GM19372 (cell line): ENCODE data around the gene PAF1.
A peak's percentile ranks its signal among the peaks of the same experiment; 100 is the strongest.

Experiments used
- ATAC-seq: cut with Tn5 transposase; IDR thresholded peaks from one replicate; pipeline ENCODE4 v1.9.1; 2021; ENCODE audit warnings: mild to moderate bottlenecking, low read depth, moderate library complexity; ENCODE audit not compliant: unreplicated experiment

PAF1 gene

DNA sequence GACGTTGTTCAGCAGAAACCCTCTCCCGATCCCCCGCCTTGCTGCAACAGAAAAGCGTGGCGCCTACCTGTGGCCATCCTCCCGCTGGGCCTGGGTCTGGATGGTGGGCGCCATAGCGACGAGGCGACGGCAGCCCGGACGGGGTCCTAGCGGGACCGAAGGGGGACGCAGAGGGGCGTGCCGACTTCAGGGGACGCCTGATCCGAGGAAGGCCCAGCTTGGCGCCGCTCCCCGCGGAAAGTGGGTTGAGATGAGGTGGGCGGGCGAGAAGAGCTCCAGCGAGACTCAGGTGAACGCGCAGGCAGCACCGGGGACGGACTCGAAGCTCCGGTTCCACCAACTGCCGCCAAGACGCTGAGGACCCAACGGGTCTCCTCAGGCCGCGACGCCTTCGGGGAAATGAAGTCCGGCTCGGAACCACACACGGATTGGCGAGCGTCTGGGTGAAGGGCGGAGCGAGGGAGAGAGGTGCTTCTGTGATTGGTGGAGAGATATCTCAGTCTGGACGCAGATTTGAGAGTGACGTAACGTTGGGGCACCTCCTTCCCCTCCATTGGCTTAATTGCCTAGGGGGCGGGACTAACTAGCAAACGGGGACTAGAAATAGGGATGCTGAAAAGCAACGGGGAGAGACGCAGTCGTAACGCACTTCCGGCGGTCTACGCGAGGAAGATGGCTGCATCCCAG, at the start of gene PAF1, which contains the start of gene MED29:
Gene PAF1 (minus strand): TSS at position 356 of the 687 bp plus-strand sequence. CDS start 242 bp downstream, at position 114.
Gene MED29 (plus strand): TSS at position 628 of the 687 bp plus-strand sequence. CDS start 45 bp downstream, at position 673.
- peak; percentile 86 for ATAC-seq

GRCh38 chr19:39438270-39438934, 47.5 kb upstream of the PAF1 start:
- no peak for ATAC-seq

DNA sequence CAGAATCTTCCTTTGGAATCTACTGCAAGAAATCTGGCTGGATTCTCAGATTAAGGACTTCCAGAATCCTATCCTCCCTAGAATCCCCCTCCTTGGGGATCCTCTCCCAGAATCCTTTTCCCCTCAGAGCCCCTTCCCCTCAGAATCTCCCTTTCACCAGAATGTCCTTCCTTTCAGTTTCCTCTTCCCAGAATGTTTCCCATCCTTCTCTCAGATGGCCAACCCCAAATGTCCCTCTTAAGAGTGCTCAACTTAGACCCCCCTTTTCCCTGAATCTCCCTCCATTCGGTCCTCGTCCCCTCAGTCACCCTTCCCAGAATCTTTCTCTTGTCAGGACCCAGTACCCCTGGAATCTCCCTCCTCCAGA, 45.4 kb upstream of the PAF1 start:
- no peak for ATAC-seq

GRCh38 chr19:39435499-39436349, 44.8 kb upstream of the PAF1 start, which contains the start of gene RPS16:
RPS16 (minus strand) TSS chr19:39435949; CDS start chr19:39435895, 54 bp downstream.
- ATAC-seq, result peak; percentile 84

DNA sequence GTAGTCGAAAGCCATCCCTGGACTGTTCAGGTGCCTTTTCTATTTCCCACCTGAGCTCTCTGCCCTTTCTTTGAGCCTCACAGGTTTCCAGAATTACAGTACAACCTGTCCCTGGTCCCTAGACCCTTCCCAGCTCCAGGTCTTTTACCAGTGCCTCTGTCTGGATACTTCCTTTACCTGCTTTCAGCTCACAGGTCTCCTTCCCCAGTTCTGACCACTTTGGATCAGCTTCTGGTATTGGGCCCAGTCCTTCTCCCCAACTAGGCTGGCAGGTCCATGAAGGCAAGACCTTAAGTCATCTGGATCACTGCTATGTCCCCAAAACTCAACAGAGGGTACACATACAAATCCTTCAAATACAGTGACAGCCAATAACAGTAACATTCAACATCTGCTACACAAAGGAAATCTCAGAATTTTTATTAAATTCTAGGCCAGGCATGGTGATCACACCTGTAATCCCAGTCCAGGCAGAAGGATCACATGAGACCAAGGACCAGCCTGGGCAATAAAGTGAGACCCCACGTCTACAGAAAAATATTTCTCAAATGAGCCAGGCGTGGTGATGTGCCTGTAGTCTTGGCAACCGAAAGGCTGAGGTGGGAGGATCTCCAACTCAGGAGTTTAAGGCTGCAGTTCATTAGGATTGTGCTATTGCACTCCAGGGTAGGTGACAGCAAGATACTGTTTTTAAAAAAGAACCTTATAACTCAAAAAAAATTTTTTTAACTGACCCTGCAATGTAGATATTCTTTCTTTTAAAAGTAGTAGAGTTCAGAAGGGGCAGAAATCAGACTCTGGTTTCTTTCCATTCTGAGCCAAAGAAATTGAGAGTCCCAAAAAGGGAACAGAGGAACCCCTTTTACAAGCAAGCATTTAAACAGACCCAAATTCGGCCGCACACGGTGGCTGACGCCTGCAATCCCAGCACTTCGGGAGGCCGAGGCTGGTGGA, 43.5 kb upstream of the PAF1 start:
- ATAC-seq, result no peak

DNA sequence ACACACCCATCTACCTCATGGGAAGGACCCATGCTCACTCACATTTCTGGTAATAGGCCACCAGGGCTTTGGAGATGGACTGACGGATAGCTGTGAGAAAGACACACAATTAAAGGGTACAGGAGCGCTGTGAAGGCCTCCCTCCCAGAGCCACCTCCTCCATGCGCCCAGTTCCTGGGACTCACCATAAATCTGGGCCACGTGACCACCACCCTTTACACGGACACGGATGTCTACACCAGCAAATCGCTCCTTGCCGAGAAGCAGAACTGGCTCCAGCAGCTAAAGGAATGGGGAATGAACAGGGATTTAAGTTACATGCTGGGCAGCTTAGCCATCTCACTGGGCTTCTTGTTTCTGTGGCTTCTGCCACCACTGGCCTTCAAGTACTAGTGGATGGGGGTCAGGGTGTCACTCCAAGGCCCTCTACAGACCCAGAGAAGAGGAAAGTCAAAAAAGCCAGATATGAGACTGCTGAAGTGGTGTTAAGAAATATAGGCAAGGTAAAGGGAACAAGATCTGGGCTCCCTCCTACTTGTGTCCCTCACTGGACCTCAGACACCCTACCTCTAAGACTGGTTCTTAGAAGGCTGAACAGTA, 42.7 kb upstream of the PAF1 start:
- ATAC-seq, result no peak

- ATAC-seq, result no peak
These were observed 41.7 kb upstream of the PAF1 start for GRCh38 chr19:39432677-39433025.

DNA sequence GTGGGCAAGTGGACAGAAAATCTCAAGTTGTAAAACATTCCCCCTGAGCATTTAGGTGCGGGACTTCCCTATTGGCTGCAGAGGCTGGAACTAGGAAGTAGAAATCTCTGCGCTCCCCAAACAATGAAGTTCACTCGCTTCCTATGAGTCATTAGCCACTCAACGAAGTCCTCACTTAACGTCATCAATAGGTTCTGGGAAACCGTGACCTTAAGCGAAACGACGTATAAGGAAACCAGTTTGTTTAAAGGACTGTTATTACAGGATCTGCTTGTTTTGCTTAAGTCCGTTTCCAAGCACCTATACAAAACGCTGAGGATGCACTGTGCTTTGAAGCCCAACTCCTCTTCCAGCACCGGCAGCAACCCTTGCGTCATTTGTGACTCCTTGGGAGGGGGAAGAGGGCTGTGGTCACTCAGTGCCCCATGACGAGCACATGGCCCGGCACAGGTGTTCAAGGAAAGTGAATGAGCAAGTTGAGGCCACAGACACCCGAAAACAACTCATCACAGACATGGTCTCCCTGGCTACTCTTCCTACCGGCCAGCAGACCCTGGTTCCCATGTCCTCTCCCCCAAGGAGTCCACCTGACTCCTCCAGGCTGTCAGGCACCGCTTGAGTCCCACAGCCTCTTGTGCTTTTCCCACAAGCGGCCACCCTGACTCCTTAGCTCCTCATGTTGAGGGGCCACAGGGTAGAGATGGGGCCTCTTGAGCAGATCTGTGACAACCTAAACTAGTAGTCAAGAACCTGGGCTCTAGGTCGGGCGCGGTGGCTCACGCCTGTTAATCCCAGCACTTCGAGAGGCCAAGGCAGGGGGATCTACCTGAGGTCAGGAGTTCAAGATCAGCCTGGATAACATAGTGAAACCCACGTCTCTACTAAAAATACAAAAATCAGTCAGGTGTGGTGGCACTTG, 40.0 kb upstream of the PAF1 start:
- no peak for ATAC-seq

- ATAC-seq, result no peak
These were observed 37.6 kb upstream of the PAF1 start for GRCh38 chr19:39428283-39429112.

DNA sequence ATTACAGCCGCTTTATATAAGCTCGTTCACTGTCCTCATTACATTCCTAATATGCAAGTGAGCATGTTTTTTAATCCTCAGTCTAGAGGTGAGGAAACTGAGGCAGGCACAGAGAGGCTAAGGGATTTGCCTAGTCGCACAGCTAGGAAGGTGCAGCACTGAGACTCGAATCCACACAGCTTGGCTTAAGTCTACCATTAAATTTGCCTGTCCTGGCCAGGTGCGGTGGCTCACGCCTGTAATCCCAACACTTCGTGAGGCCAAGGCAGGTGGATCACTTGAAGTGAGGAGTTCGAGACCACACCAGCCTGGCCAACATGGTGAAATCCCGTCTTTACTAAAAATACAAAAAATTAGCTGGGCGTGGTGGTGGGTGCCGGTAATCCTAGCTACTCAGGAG, 36.8 kb upstream of the PAF1 start:
- ATAC-seq, result no peak

GRCh38 chr19:39426170-39426569, 35.3 kb upstream of the PAF1 start:
- no peak for ATAC-seq

GRCh38 chr19:39425744-39426143, 34.8 kb upstream of the PAF1 start:
- ATAC-seq, result no peak

- no peak for ATAC-seq
These were observed 34.0 kb upstream of the PAF1 start for GRCh38 chr19:39424934-39425333.

GRCh38 chr19:39423258-39424086, 32.6 kb upstream of the PAF1 start:
- no peak for ATAC-seq

GRCh38 chr19:39422020-39422419, 31.1 kb upstream of the PAF1 start:
- ATAC-seq, result no peak

GRCh38 chr19:39420769-39421168, 29.9 kb upstream of the PAF1 start:
- no peak for ATAC-seq

DNA sequence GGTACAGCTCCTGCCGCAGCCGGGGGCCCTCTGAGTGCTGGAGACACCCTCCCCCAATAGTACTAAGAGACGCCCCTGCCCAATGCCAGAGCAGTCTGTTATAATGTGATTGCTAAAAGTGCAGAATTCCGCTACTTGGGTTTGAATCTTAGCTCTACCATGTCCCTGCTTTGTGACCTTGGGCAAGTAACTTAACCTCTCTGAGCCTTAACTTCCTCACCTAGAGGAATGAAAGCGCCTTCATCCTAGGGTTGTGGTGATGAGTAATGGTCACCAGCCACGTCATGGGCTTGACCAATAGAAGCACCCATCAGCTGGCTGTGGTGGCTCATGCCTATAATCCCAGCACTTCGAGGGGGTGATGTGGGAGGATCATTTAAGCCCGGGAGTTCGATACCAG, 28.1 kb upstream of the PAF1 start:
- no peak for ATAC-seq
